CD14-positive monocyte (primary cell): Measurements from ENCODE around the gene IRF4. TPM values are rescaled to one million over a fixed set of nuclear protein-coding genes. Genes with fewer than 3 reads are reported as not detected.

Experiments
- DNase-seq, 3 donors: peaks; one replicate each; pipeline ENCODE4 v3.0.0-alpha.2; 2011 to 2022
- H2AFZ ChIP-seq: 2 replicates; pipeline ENCODE4 v1.6.0; 2012; ENCODE audit warnings: mild to moderate bottlenecking, low read depth, low read length, inconsistent platforms; ENCODE audit not compliant: insufficient read depth, poor library complexity, severe bottlenecking
- H3K27ac ChIP-seq, 2 donors: 1 replicate in 1 of 2; 2 replicates in 1 of 2; pipeline ENCODE4 v1.5.1; 2012 to 2013; ENCODE audit warnings: low read length in 2 of 2, control low read depth in 1 of 2, inconsistent platforms in 1 of 2, low read depth in 1 of 2, mild to moderate bottlenecking in 1 of 2
- H3K27me3 ChIP-seq, 2 donors: one replicate each; pipeline versions ENCODE4 v1.6.0 to v1.6.1; 2011 to 2013; ENCODE audit warnings: low read length in 2 of 2; ENCODE audit not compliant: control insufficient read depth in 2 of 2, insufficient read depth in 2 of 2
- H3K36me3 ChIP-seq, 2 donors: replicated peaks in 1 of 2; 1 replicate in 1 of 2; 2 replicates in 1 of 2; pipeline versions ENCODE4 v1.5.1 to v1.6.1; 2012 to 2013; ENCODE audit warnings: low read length in 2 of 2, control low read depth in 1 of 2, inconsistent platforms in 1 of 2, mild to moderate bottlenecking in 1 of 2; ENCODE audit not compliant: insufficient read depth in 2 of 2, control insufficient read depth in 1 of 2
- H3K4me1 ChIP-seq, 2 donors: 1 replicate in 1 of 2; 2 replicates in 1 of 2; pipeline versions ENCODE4 v1.5.1 to v1.6.1; 2012 to 2013; ENCODE audit warnings: low read length in 2 of 2, control low read depth in 1 of 2, inconsistent platforms in 1 of 2, mild to moderate bottlenecking in 1 of 2, moderate library complexity in 1 of 2; ENCODE audit not compliant: insufficient read depth in 2 of 2, control insufficient read depth in 1 of 2
- H3K4me2 ChIP-seq: replicated peaks from 2 replicates; pipeline ENCODE3; 2012; ENCODE audit warnings: low read length, moderate library complexity, mild to moderate bottlenecking; ENCODE audit not compliant: poor library complexity, severe bottlenecking; ENCODE audit errors: extremely low read depth
- H3K4me3 ChIP-seq, 3 experiments: fragments of 200-600 bp in 1 of 3; sonication (generic) in 1 of 3; replicated peaks in 1 of 3; 1 replicate in 2 of 3; 2 replicates in 1 of 3; pipeline ENCODE4 v1.5.1; 2011 to 2013; ENCODE audit warnings: low read length in 3 of 3, mild to moderate bottlenecking in 3 of 3, control low read depth in 2 of 3, low read depth in 2 of 3, inconsistent platforms in 1 of 3, moderate library complexity in 1 of 3
- H3K79me2 ChIP-seq: 2 replicates; pipeline ENCODE4 v1.6.0; 2012; ENCODE audit warnings: mild to moderate bottlenecking, control low read depth, inconsistent platforms, low read length, moderate library complexity; ENCODE audit not compliant: insufficient read depth
- H3K9ac ChIP-seq: 2 replicates; pipeline ENCODE4 v1.6.0; 2017; ENCODE audit warnings: low read length, mild to moderate bottlenecking; ENCODE audit not compliant: insufficient read depth, poor library complexity, severe bottlenecking
- H3K9me3 ChIP-seq, 2 donors: replicated peaks in 1 of 2; 1 replicate in 1 of 2; 2 replicates in 1 of 2; pipeline versions ENCODE4 v1.5.1 to v1.6.1; 2012 to 2013; ENCODE audit warnings: low read length in 2 of 2, control low read depth in 1 of 2; ENCODE audit not compliant: control insufficient read depth in 1 of 2, insufficient read depth in 1 of 2
- H4K20me1 ChIP-seq: 2 replicates; pipeline ENCODE4 v1.6.0; 2012; ENCODE audit warnings: mild to moderate bottlenecking, low read length, control low read depth, moderate library complexity; ENCODE audit not compliant: insufficient read depth
- H3K27ac Mint-ChIP-seq, 7 donors: one replicate each; pipeline ENCODE4 v1.8.0; 2020; ENCODE audit warnings: mild to moderate bottlenecking in 7 of 7, mixed read lengths in 7 of 7, moderate library complexity in 6 of 7, inconsistent platforms in 2 of 7
- H3K27me3 Mint-ChIP-seq, 3 donors: one replicate each; pipeline ENCODE4 v1.8.0; 2021 to 2022; ENCODE audit warnings: low read depth in 3 of 3, mild to moderate bottlenecking in 3 of 3, mixed read lengths in 3 of 3, moderate library complexity in 3 of 3, inconsistent platforms in 1 of 3
- H3K36me3 Mint-ChIP-seq, 2 donors: one replicate each; pipeline ENCODE4 v1.8.0; 2020; ENCODE audit warnings: mixed read lengths in 2 of 2, inconsistent platforms in 1 of 2, mild to moderate bottlenecking in 1 of 2
- H3K4me1 Mint-ChIP-seq: one replicate; pipeline ENCODE4 v1.8.0; 2020; ENCODE audit warnings: mild to moderate bottlenecking, mixed read lengths
- H3K4me3 Mint-ChIP-seq, 2 donors: one replicate each; pipeline ENCODE4 v1.8.0; 2020; ENCODE audit warnings: mild to moderate bottlenecking in 2 of 2, mixed read lengths in 2 of 2, moderate library complexity in 1 of 2
- H3K9me3 Mint-ChIP-seq, 7 donors: one replicate each; pipeline ENCODE4 v1.8.0; 2020 to 2022; ENCODE audit warnings: mixed read lengths in 7 of 7, mild to moderate bottlenecking in 6 of 7, moderate library complexity in 6 of 7, inconsistent platforms in 2 of 7
- WGBS: methylation state at CpG from one replicate; pipeline ENCODE4 v1.1.5; 2013; ENCODE audit warnings: missing lambda C conversion rate; ENCODE audit not compliant: insufficient coverage; 5-methylcytosine and 5-hydroxymethylcytosine counted together
- intact Hi-C, 2 donors: fragments of 100-400 bp; cut with micrococcal nuclease; formaldehyde crosslinking; loops; one replicate each; pipeline versions ENCODE4 v1.15.0 to v1.15.1; 2023
- polyA plus RNA-seq, 3 donors: library from polyadenylated mRNA; depleted of rRNA in 1 of 3; unstranded in 2 of 3; stranded (reverse) in 1 of 3; fragments of 300-500 nt in 2 of 3; fragments of >200 nt in 1 of 3; fragmentation: Illumina TruSeq in 2 of 3; gene quantifications; 1 replicate in 2 of 3; 2 replicates in 1 of 3; pipeline ENCODE4 v1.2.3, GENCODE V29; 2012 to 2021
- TF ChIP-seq, protein P1 (sequence below): fragments of 200-600 bp; IDR thresholded peaks from one replicate; pipeline ENCODE4 v1.8.0; 2022; ENCODE audit warnings: antibody characterized with exemption, mild to moderate bottlenecking

The IRF4 gene
- polyA plus RNA-seq, 3 donors, result 3.0 to 13.6 (median 6.4) TPM

DNA sequence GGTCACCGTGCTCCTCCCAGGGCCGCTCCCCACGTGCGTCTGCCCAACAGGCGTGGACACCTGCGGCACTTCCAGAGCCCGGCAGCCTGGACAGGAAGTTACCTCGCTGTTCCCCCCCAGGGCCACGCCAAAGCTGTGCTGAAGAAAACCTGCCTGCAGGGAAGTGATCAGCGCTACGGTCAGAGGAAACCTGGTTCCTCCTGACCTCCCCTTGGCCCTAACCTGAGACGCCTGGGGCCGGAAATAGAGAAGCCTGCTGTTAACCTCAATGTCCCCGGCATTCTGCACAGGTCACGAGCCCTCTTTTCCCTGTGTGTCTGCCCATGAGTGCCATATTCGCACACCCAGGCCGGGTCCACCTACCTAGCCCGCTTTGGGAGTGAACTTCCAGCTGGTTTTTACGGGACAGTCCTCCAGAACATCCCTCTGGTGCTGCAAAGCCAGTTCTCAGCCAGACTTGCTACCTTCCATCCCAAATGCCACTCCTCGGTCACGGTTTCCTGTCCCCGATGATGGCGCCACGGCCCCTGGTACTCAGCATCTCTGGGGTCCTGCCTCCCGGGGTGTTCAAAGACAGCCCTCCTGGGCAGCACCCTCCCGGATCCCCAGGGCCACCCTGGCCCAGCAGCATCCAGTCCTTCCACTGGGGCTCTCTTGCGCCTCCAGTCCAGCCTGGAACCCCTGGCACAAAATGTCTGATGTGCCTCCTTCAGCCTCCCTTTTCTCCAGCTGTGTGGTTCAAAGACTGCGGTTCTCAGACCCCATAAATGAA is 12.0 kb upstream of the IRF4 start:
- intact Hi-C loops, result no loop called here

More for the DNA sequence above, 12.0 kb upstream of the IRF4 start:
- peaks cover 0 to 13% of the 10 kb centered on the region in 2 donors for H3K27me3 ChIP-seq
- no peak overlapping the region for H3K4me3 Mint-ChIP-seq
- H3K79me2 ChIP-seq, result no peaks in the 10 kb centered on the region
- no peak overlapping the region for H3K27ac Mint-ChIP-seq
- no peak overlapping the region for H3K27ac ChIP-seq
- H3K9me3 ChIP-seq, result no peaks in the 10 kb centered on the region
- no peak overlapping the region for H3K4me3 ChIP-seq
- WGBS, result 63% methylated on average over 28 of the region's 28 CpGs
- peaks cover 0 to 25% (median 1%) of the 10 kb centered on the region in 7 donors for H3K9me3 Mint-ChIP-seq
- TF ChIP-seq, protein P1, sequence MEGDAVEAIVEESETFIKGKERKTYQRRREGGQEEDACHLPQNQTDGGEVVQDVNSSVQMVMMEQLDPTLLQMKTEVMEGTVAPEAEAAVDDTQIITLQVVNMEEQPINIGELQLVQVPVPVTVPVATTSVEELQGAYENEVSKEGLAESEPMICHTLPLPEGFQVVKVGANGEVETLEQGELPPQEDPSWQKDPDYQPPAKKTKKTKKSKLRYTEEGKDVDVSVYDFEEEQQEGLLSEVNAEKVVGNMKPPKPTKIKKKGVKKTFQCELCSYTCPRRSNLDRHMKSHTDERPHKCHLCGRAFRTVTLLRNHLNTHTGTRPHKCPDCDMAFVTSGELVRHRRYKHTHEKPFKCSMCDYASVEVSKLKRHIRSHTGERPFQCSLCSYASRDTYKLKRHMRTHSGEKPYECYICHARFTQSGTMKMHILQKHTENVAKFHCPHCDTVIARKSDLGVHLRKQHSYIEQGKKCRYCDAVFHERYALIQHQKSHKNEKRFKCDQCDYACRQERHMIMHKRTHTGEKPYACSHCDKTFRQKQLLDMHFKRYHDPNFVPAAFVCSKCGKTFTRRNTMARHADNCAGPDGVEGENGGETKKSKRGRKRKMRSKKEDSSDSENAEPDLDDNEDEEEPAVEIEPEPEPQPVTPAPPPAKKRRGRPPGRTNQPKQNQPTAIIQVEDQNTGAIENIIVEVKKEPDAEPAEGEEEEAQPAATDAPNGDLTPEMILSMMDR, result no peak
- H3K27me3 Mint-ChIP-seq, result peaks cover 19 to 41% (median 32%) of the 10 kb centered on the region in 3 donors
- H3K4me1 ChIP-seq, result peaks cover 21 to 24% of the 10 kb centered on the region in 2 donors
- H3K4me2 ChIP-seq, result no peak overlapping the region
- peaks cover 25% of the 10 kb centered on the region for H3K4me1 Mint-ChIP-seq
- no peak for DNase-seq
- H3K9ac ChIP-seq, result no peak overlapping the region
- no peaks in the 10 kb centered on the region for H4K20me1 ChIP-seq
- no peaks in the 10 kb centered on the region for H3K36me3 Mint-ChIP-seq
- H3K36me3 ChIP-seq, result no peaks in the 10 kb centered on the region
- H2AFZ ChIP-seq, result no peak overlapping the region
